Transverse colon (tissue), 4 donors: ENCODE measurements around the gene LINGO3. TPM values are rescaled to one million over a fixed set of nuclear protein-coding genes. Genes with fewer than 3 reads are reported as not detected.

ENCODE experiments used
- DNase-seq: peaks from one replicate; pipeline ENCODE4 v3.0.0-alpha.2; 2019
- H3K27ac ChIP-seq, 4 donors: fragments of 200-600 bp; sonication (generic); 2 replicates each; pipeline ENCODE4 v1.5.1; 2016 to 2018; ENCODE audit warnings: inconsistent platforms in 4 of 4
- H3K27me3 ChIP-seq: fragments of 200-600 bp; sonication (generic); 2 replicates; pipeline ENCODE4 v1.5.1; 2017; ENCODE audit warnings: inconsistent platforms
- H3K36me3 ChIP-seq, 4 donors: fragments of 200-600 bp; sonication (generic); 2 replicates each; pipeline ENCODE4 v1.5.1; 2017 to 2019; ENCODE audit warnings: inconsistent platforms in 4 of 4
- H3K4me1 ChIP-seq, 4 donors: fragments of 200-600 bp; sonication (generic); 2 replicates each; pipeline ENCODE4 v1.5.1; 2017 to 2020; ENCODE audit warnings: inconsistent platforms in 4 of 4
- H3K4me3 ChIP-seq, 4 donors: fragments of 200-600 bp; sonication (generic); 1 replicate in 1 of 4; 2 replicates in 3 of 4; pipeline versions ENCODE4 v1.5.1 to v1.6.1; 2017 to 2019; ENCODE audit warnings: inconsistent platforms in 4 of 4
- H3K9me3 ChIP-seq, 2 donors: fragments of 200-600 bp; sonication (generic); 2 replicates each; pipeline ENCODE4 v1.5.1; 2017 to 2019; ENCODE audit warnings: inconsistent platforms in 2 of 2
- EP300 ChIP-seq: sonication (generic); formaldehyde crosslinking; IDR thresholded peaks from one replicate; pipeline ENCODE4 v1.6.1; 2017; ENCODE audit warnings: antibody characterized with exemption, low read depth
- POLR2A ChIP-seq: fragments of 450-650 bp; IDR thresholded peaks from one replicate; pipeline ENCODE4 v1.6.1; 2016; ENCODE audit warnings: antibody characterized with exemption, mild to moderate bottlenecking, moderate library complexity
- POLR2AphosphoS5 ChIP-seq, 3 donors: sonication (generic); formaldehyde crosslinking; IDR thresholded peaks; one replicate each; pipeline ENCODE4 v1.6.1; 2016; ENCODE audit warnings: antibody characterized with exemption in 3 of 3
- WGBS, 2 donors: methylation state at CpG; one replicate each; pipeline ENCODE4 v1.1.5; 2018; ENCODE audit warnings: low coverage in 1 of 2; 5-methylcytosine and 5-hydroxymethylcytosine counted together
- in situ Hi-C, 4 donors: fragments of 200-750 bp; cut with MboI; loops; one replicate each; pipeline versions ENCODE4 v1.15.0 to v1.15.1; 2017; ENCODE audit warnings: low sequenced_read_pairs in 3 of 4, low pct_ligation_motif_present in 1 of 4, low pct_unique_long_range_greater_than_20kb in 1 of 4
- intact Hi-C: fragments of 100-400 bp; cut with DNase I; formaldehyde crosslinking; loops from one replicate; pipeline ENCODE4 v1.15.1; 2023; ENCODE audit warnings: low total_unique reads
- total RNA-seq, 4 donors: library from RNA; depleted of rRNA; stranded (reverse); fragments of >200 nt; gene quantifications; one replicate each; pipeline ENCODE4 v1.1.0, GENCODE V29; 2016
- TF ChIP-seq, protein P1 (sequence below), 5 experiments: fragments of 200-600 bp in 3 of 5; fragments of 450-650 bp in 2 of 5; sonication (generic) in 3 of 5; IDR thresholded peaks; 1 replicate in 2 of 5; 2 replicates in 3 of 5; pipeline ENCODE4 v1.5.1; 2016 to 2017; ENCODE audit warnings: antibody characterized with exemption in 5 of 5, inconsistent platforms in 3 of 5, mild to moderate bottlenecking in 2 of 5, moderate library complexity in 1 of 5

LINGO3 gene
- total RNA-seq, 4 donors from 2014 or later: 0.27 to 1.5 (median 0.64) TPM; not detected in 1

DNA sequence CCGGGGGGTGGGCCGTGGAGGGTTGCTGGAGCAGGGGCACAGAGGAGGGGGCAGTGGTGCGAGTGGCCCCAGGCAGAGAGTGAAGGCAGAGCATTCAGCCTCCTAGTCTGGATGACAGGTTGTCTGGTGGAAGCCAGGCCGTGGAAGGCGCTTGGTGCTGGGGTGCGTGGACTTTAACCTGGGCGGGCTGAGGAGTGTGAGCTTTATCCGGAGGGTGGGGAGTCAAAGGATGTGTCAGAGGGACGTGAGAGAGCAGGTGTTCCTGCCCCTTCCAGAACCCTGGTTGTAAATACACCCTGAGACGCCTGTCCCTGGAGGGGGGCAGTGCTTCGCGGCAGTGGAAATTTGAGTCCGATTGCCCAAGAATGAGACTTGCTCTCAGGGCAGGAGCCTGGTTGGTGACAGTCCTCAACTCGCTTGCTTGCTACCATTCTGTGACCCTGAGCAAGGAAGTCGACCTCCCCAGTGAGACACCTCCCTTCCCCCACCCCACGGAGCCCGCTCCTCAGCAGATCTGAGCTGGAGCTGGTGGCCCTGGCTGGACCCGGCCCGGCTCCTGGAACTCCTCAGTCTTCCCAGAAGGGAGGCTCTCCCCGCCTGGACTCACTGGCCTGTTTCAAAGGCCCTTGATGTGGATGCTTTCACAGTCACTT is 22.8 kb upstream of the LINGO3 start:
- Histone ChIP-seq H3K9me3 (no peaks in the 10 kb centered on the region), H3K27me3 (no peaks in the 10 kb centered on the region), H3K4me3 (peak overlapping the region in 1 of 4 donors; percentile 94), H3K27ac (peak overlapping the region; percentile 88 to 94 (median 90)), H3K4me1 (peaks cover 47 to 70% (median 65%) of the 10 kb centered on the region in 4 donors), H3K36me3 (no peaks in the 10 kb centered on the region)
- 45% methylated on average over 20 of the region's 20 CpGs; no CpG with 5 or more reads in 1 of the 2 donors for WGBS, 2 donors
- intact Hi-C loops: no loop called here
- peak; percentile 93 for DNase-seq
- in situ Hi-C loops: no loop called here
- TF ChIP-seq POLR2AphosphoS5 (IDR thresholded peaks at IDR 0.05): peak; percentile 86 to 97 (median 93)
- TF ChIP-seq POLR2A: peak; percentile 94
- TF ChIP-seq, protein P1, sequence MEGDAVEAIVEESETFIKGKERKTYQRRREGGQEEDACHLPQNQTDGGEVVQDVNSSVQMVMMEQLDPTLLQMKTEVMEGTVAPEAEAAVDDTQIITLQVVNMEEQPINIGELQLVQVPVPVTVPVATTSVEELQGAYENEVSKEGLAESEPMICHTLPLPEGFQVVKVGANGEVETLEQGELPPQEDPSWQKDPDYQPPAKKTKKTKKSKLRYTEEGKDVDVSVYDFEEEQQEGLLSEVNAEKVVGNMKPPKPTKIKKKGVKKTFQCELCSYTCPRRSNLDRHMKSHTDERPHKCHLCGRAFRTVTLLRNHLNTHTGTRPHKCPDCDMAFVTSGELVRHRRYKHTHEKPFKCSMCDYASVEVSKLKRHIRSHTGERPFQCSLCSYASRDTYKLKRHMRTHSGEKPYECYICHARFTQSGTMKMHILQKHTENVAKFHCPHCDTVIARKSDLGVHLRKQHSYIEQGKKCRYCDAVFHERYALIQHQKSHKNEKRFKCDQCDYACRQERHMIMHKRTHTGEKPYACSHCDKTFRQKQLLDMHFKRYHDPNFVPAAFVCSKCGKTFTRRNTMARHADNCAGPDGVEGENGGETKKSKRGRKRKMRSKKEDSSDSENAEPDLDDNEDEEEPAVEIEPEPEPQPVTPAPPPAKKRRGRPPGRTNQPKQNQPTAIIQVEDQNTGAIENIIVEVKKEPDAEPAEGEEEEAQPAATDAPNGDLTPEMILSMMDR (IDR thresholded peaks at IDR 0.05): no peak
- peak; percentile 46 for TF ChIP-seq EP300

DNA sequence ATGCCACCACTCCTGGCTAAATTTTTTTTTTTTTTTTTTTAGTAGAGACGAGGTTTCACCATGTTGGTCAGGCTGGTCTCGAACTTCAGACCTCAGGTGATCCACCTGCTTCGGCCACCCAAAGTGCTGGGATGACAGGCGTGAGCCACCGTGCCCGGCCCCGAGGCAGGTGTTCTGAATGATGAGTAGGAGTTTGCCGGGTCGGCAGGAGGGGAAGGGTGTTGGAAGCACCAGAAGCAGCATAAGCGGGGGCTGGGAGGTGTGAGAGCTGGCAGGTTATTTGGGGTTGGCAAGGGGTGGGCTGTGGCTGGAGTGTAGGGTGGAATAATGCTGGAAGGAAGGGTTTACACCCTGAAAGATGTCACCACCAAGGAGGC is 22.3 kb upstream of the LINGO3 start:
- Histone ChIP-seq H3K4me3 (peak overlapping the region in 1 of 4 donors; percentile 94), H3K4me1 (peaks cover 47 to 70% (median 65%) of the 10 kb centered on the region in 4 donors), H3K9me3 (no peaks in the 10 kb centered on the region), H3K36me3 (no peaks in the 10 kb centered on the region), H3K27me3 (no peaks in the 10 kb centered on the region), H3K27ac (peak overlapping the region; percentile 88 to 94 (median 90))
- intact Hi-C loops (no loop called here), in situ Hi-C loops (no loop called here)
- WGBS, 2 donors: 60% methylated on average over 10 of the region's 10 CpGs; no CpG with 5 or more reads in 1 of the 2 donors
- TF ChIP-seq EP300 (no peak), POLR2AphosphoS5 (IDR thresholded peaks at IDR 0.05) (no peak), POLR2A (no peak)
- TF ChIP-seq, protein P1 (IDR thresholded peaks at IDR 0.05): no peak
- no peak for DNase-seq

DNA sequence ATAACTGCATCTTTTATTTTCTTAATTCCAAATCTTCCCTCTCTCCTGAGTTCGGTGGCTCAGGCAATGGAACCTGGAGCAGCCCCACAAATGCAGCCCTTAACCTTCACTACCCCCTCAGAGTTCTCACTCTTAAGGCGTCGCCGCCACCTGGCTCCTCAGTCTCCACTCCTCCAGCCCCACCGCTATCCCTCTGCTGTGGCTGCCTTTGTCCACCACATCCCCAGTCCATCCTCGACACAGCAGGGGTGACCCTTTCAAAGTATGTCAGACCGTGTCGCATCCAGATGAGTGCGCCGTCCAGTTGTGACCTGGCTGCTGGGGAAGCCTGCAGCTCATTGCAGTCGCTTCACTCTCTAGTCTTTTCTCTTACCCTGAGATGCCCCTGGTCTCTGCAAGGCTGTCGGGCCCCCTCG is 21.6 kb upstream of the LINGO3 start:
- H3K4me1 ChIP-seq: peaks cover 47 to 68% (median 65%) of the 10 kb centered on the region in 4 donors
- no peaks in the 10 kb centered on the region for H3K27me3 ChIP-seq
- in situ Hi-C loops (no loop called here), intact Hi-C loops (loop anchor here (10.0 kb wide), 1 partner anchor 175 kb away; the partner anchor contains the start of gene AP3D1)
- DNase-seq: no peak
- WGBS, 2 donors: 30 to 34% methylated on average over 10 to 13 of the region's 13 CpGs
- peak overlapping the region in 3 of 4 donors; percentile 76 to 94 (median 82) for H3K4me3 ChIP-seq
- TF ChIP-seq EP300: no peak
- TF ChIP-seq POLR2A: no peak
- TF ChIP-seq, protein P1 (IDR thresholded peaks at IDR 0.05): no peak
- H3K9me3 ChIP-seq: no peaks in the 10 kb centered on the region
- H3K27ac ChIP-seq: peak overlapping the region; percentile 88 to 94 (median 90)
- no peaks in the 10 kb centered on the region for H3K36me3 ChIP-seq

DNA sequence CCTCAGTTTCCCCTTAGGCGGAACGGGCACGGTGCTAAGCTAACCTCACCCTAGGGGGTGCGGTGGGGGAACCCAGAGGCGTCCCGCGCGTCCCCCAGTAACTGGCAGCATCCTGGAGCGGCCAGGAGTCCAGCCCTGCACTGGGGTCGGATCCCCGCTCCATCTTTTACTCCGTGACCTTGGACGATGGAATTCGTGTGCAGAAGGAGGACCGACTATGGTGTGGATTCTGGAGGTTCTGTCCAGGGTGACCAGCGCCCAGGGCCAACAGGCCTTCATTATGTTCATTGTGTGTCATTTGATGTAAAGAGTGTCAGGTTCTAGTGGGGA is 21.2 kb upstream of the LINGO3 start:
- in situ Hi-C loops: no loop called here

More for the DNA sequence above, 21.2 kb upstream of the LINGO3 start:
- H3K27me3 ChIP-seq: no peaks in the 10 kb centered on the region
- peaks cover 46 to 64% (median 62%) of the 10 kb centered on the region in 4 donors for H3K4me1 ChIP-seq
- intact Hi-C loops: loop anchor here (10.0 kb wide), 1 partner anchor 174 kb away; the partner anchor contains the start of gene AP3D1
- 2% methylated on average over 12 of the region's 16 CpGs; no CpG with 5 or more reads in 1 of the 2 donors for WGBS, 2 donors
- H3K9me3 ChIP-seq: no peaks in the 10 kb centered on the region
- TF ChIP-seq, protein P1 (IDR thresholded peaks at IDR 0.05): no peak
- no peak for TF ChIP-seq EP300
- TF ChIP-seq POLR2A: no peak
- no peak for TF ChIP-seq POLR2AphosphoS5 (IDR thresholded peaks at IDR 0.05)
- peak overlapping the region; percentile 76 to 94 (median 82) for H3K4me3 ChIP-seq
- no peak for DNase-seq
- peak overlapping the region; percentile 88 to 94 (median 90) for H3K27ac ChIP-seq
- H3K36me3 ChIP-seq: peaks cover 0 to 2% (median 0%) of the 10 kb centered on the region in 4 donors
